Measurements from ENCODE around the gene SLC4A7.

SLC4A7 gene

GRCh38 chr3:27456554-27456953, 27.6 kb downstream of the SLC4A7 start:
- TF ChIP-seq RAD21 (IDR thresholded peaks at IDR 0.05; ENCODE audit: low read depth) (no peak), MAX (IDR thresholded peaks at IDR 0.05) (no peak), USF1 (IDR thresholded peaks at IDR 0.05) (no peak), TEAD4 (IDR thresholded peaks at IDR 0.05) (no peak), NFIC (IDR thresholded peaks at IDR 0.05) (no peak), EGR1 (IDR thresholded peaks at IDR 0.05) (no peak), YY1 (IDR thresholded peaks at IDR 0.05; ENCODE audit: low read depth) (no peak), CREB1 (IDR thresholded peaks at IDR 0.05; ENCODE audit: low read depth) (no peak), REST (IDR thresholded peaks at IDR 0.05; ENCODE audit: low read depth) (no peak), TCF12 (IDR thresholded peaks at IDR 0.05; ENCODE audit: low read depth) (no peak), FOXM1 (IDR thresholded peaks at IDR 0.05; ENCODE audit: borderline replicate concordance, low read depth) (no peak), EP300 (IDR thresholded peaks at IDR 0.05; ENCODE audit: borderline replicate concordance) (no peak), CEBPB (IDR thresholded peaks at IDR 0.05) (no peak), TAF1 (IDR thresholded peaks at IDR 0.05; ENCODE audit: low read depth) (no peak), ZBTB7A (IDR thresholded peaks at IDR 0.05; ENCODE audit: low read depth) (no peak)

GRCh38 chr3:27454914-27455313, 29.3 kb downstream of the SLC4A7 start:
- no peak for TF ChIP-seq REST (IDR thresholded peaks at IDR 0.05; ENCODE audit: low read depth)
- no peak for TF ChIP-seq ZBTB7A (IDR thresholded peaks at IDR 0.05; ENCODE audit: low read depth)
- no peak for TF ChIP-seq YY1 (IDR thresholded peaks at IDR 0.05; ENCODE audit: low read depth)
- no peak for TF ChIP-seq TCF12 (IDR thresholded peaks at IDR 0.05; ENCODE audit: low read depth)
- no peak for TF ChIP-seq TEAD4 (IDR thresholded peaks at IDR 0.05)
- TF ChIP-seq MAX (IDR thresholded peaks at IDR 0.05): no peak
- TF ChIP-seq USF1 (IDR thresholded peaks at IDR 0.05): no peak
- no peak for TF ChIP-seq FOXM1 (IDR thresholded peaks at IDR 0.05; ENCODE audit: borderline replicate concordance, low read depth)
- no peak for TF ChIP-seq CREB1 (IDR thresholded peaks at IDR 0.05; ENCODE audit: low read depth)
- TF ChIP-seq EGR1 (IDR thresholded peaks at IDR 0.05): no peak
- no peak for TF ChIP-seq RAD21 (IDR thresholded peaks at IDR 0.05; ENCODE audit: low read depth)
- no peak for TF ChIP-seq NFIC (IDR thresholded peaks at IDR 0.05)
- no peak for TF ChIP-seq TAF1 (IDR thresholded peaks at IDR 0.05; ENCODE audit: low read depth)
- no peak for TF ChIP-seq EP300 (IDR thresholded peaks at IDR 0.05; ENCODE audit: borderline replicate concordance)
- no peak for TF ChIP-seq CEBPB (IDR thresholded peaks at IDR 0.05)

- TF ChIP-seq TEAD4 (IDR thresholded peaks at IDR 0.05) (no peak), CREB1 (IDR thresholded peaks at IDR 0.05; ENCODE audit: low read depth) (no peak), FOXM1 (IDR thresholded peaks at IDR 0.05; ENCODE audit: borderline replicate concordance, low read depth) (no peak), USF1 (IDR thresholded peaks at IDR 0.05) (no peak), RAD21 (IDR thresholded peaks at IDR 0.05; ENCODE audit: low read depth) (no peak), TAF1 (IDR thresholded peaks at IDR 0.05; ENCODE audit: low read depth) (no peak), EGR1 (IDR thresholded peaks at IDR 0.05) (no peak), YY1 (IDR thresholded peaks at IDR 0.05; ENCODE audit: low read depth) (no peak), EP300 (IDR thresholded peaks at IDR 0.05; ENCODE audit: borderline replicate concordance) (no peak), MAX (IDR thresholded peaks at IDR 0.05) (no peak), REST (IDR thresholded peaks at IDR 0.05; ENCODE audit: low read depth) (no peak), NFIC (IDR thresholded peaks at IDR 0.05) (no peak), TCF12 (IDR thresholded peaks at IDR 0.05; ENCODE audit: low read depth) (no peak), ZBTB7A (IDR thresholded peaks at IDR 0.05; ENCODE audit: low read depth) (no peak), CEBPB (IDR thresholded peaks at IDR 0.05) (no peak)
Observed at GRCh38 chr3:27454461-27454860, 29.7 kb downstream of the SLC4A7 start.

Measured in Ishikawa (cell line).